HK-2 (cell line): ENCODE results near the gene TMEM186.
"Not testable (repeated sequence)": the region's sequence is repeated elsewhere in the genome, so short reads cannot be mapped to it uniquely, and the experiment has no call there.

ENCODE experiments used
- DNase-seq: peaks from one replicate; pipeline ENCODE4 v3.0.0-alpha.2; 2018; ENCODE audit not compliant: unreplicated experiment

TMEM186 gene

GRCh38 chr16:8774208-8774607, 23.2 kb downstream of the TMEM186 start:
- DNase-seq, result no peak

DNA sequence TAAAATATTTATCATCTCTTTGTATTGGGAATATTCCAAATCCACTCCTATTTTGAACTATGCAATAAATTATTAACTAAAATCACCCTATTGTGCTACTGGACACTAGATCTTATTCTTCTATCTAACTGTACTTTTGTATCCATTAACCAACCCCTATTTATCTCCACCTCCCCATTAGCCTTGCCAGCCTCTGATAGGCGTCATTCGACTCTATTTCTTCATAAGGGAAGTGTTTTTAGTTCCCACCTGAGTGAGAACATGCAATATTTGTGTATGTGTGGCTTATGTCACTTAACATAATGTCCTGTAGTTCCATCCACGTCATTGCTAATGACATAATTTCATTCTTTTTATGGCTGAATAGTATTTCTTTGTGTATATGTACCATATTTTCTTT, 23.9 kb downstream of the TMEM186 start:
- DNase-seq, result no peak

DNA sequence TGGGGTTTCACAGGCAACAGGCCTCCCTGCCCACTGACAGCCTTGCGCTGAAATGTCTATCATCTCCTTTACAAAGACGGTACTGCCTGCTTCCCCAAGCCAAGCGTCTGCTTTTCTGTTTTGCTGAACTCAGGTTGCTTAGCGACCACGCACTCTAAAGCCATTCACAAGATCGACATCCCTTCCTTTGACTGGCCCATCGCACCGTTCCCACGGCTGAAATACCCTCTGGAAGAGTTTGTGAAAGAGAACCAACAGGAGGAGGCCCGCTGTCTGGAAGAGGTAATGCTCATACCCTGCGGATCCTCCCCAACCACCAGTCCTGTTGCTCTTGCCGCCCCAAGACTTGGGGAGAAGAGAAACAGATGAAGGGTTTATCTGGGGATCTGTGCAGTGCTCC, 28.7 kb downstream of the TMEM186 start:
- DNase-seq, result no peak

DNA sequence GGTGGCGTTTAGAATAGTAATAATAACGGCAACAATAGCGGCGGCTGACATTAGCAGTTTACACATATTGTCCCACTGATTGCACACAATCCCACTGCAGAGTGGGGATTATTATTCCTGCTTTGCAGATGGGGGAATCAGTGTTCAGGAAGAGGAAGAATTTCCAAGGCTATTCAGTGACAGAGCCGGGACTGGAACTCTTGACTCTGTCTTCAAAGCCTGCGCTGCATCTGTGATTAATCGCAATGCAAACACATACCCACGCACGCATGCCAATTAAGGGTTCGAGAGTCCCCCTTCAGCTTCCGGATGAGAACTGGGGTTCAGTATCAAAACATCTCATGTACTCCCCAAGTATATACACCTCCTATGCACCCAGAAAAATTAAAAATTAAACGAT, 29.2 kb downstream of the TMEM186 start:
- no peak for DNase-seq

DNA sequence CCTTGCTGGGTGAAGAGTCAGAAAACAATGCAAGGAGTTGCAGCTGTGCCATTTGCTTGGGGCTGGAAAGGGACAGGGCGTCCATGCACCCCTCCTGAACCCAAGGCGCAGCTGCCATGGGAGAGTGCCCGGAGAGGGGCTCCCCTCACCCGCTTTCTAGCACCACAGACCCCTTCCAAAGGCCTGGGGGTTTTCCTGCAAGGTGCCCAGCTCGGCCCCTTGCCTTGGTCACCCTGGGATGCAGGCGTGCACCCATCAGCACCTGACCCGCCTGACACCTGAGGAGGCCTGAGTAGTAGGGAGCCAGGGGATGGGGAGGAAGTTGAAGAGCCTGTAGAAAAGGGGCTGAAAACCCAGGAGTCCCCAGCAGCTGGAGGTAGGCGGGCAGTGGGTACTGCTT, 30.3 kb downstream of the TMEM186 start:
- no peak for DNase-seq

DNA sequence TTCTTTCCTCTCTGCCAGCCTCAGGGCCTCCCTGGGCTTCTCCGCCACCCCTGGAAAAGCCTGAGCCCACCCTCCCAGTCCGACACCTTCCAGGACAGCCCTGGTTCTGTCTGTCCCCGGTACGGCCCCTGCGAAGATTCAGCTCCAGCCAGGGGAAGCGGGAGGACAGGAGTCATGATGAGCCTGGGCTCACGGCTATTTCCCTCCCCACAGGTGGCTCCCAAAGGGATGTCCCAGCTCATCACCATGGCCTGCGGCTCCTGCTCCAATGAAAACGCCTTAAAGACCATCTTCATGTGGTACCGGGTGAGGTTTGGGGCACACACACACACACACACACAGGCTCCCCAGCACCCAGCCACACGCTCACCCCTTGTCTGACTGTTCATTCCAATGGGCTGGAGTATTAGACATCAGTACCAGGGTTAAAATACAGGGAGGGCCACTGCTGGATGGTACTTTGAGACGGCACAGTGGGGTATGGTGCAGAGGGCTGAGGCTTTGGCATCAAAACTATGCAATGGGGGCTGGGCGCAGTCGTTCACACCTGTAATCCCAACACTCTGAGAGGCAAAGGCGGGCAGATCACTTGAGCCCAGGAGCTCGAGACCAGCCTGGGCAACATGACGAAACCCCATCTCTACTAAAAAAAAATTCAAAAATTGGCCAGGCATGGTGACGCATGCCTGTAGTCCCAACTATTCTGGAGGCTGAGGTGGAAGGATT, 32.8 kb downstream of the TMEM186 start:
- no peak for DNase-seq

GRCh38 chr16:8763899-8764298, 33.5 kb downstream of the TMEM186 start:
- no peak for DNase-seq

GRCh38 chr16:8763083-8763482, 34.4 kb downstream of the TMEM186 start:
- no peak for DNase-seq

DNA sequence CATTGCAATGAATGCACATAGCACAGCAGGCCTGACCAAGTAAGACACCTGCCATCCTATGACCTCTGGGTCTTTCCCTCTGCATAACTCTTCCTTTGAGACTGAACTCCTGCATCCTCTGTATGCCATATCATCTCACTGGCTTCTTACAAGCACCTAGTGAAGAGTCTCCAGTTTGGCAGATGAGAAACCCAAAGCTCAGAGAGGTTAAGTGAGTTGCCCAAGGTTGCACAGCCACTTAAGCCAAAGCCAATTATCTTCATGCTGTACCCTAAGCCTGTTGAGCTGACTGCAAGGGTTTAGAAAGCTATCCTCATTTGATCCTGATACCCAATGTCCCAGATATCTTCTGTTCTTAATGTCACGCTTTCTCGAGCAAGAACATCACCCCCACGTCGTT, 35.2 kb downstream of the TMEM186 start:
- no peak for DNase-seq

DNA sequence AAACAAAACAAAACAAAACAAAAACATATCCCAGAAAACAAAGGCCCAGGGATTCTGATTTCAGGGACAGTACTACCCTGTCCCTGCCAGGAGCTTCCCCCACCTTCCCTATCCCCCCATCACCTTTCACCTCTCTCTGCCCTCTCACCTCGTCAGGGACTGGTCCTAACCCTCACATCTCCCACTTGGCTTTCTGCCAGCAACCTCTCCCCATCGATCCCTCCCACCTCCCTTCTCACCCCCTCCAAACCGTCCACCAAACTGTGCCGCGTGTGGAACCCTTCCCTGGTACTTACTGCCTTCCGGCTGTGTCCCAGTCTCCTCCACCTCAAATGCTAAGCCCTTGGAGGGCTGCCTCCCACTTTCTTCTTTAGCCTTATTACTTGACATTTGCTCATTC, 36.4 kb downstream of the TMEM186 start:
- no peak for DNase-seq

DNA sequence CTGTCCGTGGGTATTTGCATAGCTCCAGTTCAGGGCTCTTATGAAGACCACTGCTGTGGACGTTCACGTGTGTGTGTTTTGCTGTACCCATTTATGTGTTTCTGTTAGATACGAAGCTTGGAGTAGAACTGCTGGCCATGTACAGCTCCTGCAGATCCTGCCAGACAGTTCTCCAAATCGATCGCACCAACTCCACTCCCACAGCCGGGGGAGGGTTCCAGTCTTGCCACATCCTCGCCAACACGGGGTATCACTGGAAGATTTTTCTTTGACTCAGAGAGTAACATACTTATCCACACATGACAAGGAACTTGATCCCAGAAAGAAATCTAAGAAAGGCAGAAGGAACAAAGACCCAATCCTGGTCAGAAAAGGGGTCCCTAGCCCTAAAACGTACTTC, 37.4 kb downstream of the TMEM186 start:
- DNase-seq, result no peak

GRCh38 chr16:8758022-8758421, 39.4 kb downstream of the TMEM186 start:
- DNase-seq, result no peak

- no peak for DNase-seq
Observed at GRCh38 chr16:8756755-8757154, 40.7 kb downstream of the TMEM186 start.

DNA sequence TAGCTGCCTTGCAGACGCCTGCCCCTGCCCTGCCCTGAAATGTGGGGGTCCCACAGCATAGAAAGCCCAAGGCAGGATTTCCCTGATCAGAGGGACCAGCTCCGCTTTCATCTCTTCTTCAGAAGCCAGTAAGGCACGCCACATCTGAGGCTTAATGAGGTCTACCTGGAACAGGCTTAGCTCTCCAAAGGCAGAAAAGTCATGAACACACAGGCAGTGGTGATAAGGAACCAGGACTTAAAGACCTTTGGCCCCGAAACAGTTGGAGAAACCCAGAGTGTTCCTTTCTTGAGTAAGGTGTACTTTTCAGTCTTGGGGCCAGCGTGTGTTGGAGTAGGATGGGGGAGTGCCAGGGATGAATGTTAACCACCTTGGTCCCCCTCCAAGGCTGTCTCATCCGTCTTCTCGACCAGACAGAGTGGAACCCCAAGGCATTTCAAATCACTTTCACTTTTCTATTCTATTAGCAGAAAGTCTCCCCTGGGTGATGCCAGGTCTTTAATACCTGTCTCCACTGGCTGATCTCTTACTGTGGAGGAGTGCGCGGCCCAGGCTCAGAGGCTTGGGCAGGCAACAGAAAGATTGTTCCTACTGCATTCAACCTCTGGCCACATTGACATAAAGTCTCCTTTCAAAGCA, 43.9 kb downstream of the TMEM186 start:
- no peak for DNase-seq

DNA sequence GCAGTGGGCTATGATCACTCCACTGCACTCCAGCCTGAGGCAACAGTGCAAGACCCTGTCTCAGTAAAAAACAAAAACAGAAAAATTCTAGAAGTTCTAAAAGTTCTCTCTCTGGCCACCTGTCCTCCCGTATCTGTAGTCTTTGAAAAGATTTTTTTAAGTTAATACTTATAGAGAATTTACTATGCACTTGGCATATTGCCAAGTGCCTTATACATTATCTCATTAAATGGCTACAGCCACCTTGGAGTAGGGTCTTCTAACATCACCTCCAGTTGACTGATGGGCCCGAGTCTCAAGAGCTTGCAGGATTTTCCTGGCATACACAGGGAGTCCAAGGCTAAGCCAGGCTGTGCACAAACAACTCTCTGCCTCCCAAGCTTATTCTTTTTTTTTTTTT, 44.7 kb downstream of the TMEM186 start:
- no peak for DNase-seq

- peak; percentile 6 for DNase-seq
Observed at GRCh38 chr16:8751481-8752311, 45.7 kb downstream of the TMEM186 start.

GRCh38 chr16:8748944-8749343, 48.5 kb downstream of the TMEM186 start:
- not testable (repeated sequence) for DNase-seq
